HTR-8/SVneo (cell line): ENCODE results near the gene PRKD1.
"Not testable (repeated sequence)": the region's sequence is repeated elsewhere in the genome, so short reads cannot be mapped to it uniquely, and the experiment has no call there.

Experiments
- DNase-seq: peaks from one replicate; pipeline ENCODE4 v3.0.0; 2011; ENCODE audit warnings: low spot score, mixed read lengths; ENCODE audit not compliant: insufficient read length
- FAIRE-seq: peaks from 2 replicates; lab custom pipeline; 2011; peaks lifted over from hg19 to GRCh38; lab: Jason Lieb, UNC

The PRKD1 gene

GRCh38 chr14:29752221-29752923, 175.3 kb downstream of the PRKD1 start:
- FAIRE-seq = no peak

GRCh38 chr14:29749829-29750228, 177.8 kb downstream of the PRKD1 start:
- DNase-seq = no peak

More at GRCh38 chr14:29752221-29752923, 175.3 kb downstream of the PRKD1 start:
- DNase-seq = no peak

GRCh38 chr14:29749327-29749726, 178.3 kb downstream of the PRKD1 start:
- FAIRE-seq (peak; percentile 96), DNase-seq (no peak)

More at GRCh38 chr14:29749829-29750228, 177.8 kb downstream of the PRKD1 start:
- no peak for FAIRE-seq

GRCh38 chr14:29745863-29746262, 181.8 kb downstream of the PRKD1 start:
- DNase-seq (no peak), FAIRE-seq (no peak)

- no peak for DNase-seq
Observed at GRCh38 chr14:29743531-29743930, 184.1 kb downstream of the PRKD1 start.

GRCh38 chr14:29741909-29742401, 185.7 kb downstream of the PRKD1 start:
- DNase-seq (no peak), FAIRE-seq (no peak)

More at GRCh38 chr14:29743531-29743930, 184.1 kb downstream of the PRKD1 start:
- no peak for FAIRE-seq

GRCh38 chr14:29740491-29740890, 187.2 kb downstream of the PRKD1 start:
- DNase-seq (no peak), FAIRE-seq (no peak)

GRCh38 chr14:29738950-29739349, 188.7 kb downstream of the PRKD1 start:
- no peak for FAIRE-seq
- DNase-seq = no peak

- FAIRE-seq = no peak
- no peak for DNase-seq
Observed at GRCh38 chr14:29738056-29738455, 189.6 kb downstream of the PRKD1 start.

- FAIRE-seq = no peak
Observed at GRCh38 chr14:29735459-29735858, 192.2 kb downstream of the PRKD1 start.

GRCh38 chr14:29734732-29735131, 192.9 kb downstream of the PRKD1 start:
- FAIRE-seq (peak; percentile 38), DNase-seq (no peak)

More at GRCh38 chr14:29735459-29735858, 192.2 kb downstream of the PRKD1 start:
- DNase-seq = no peak

GRCh38 chr14:29726560-29727331, 200.9 kb downstream of the PRKD1 start:
- DNase-seq, FAIRE-seq: not testable (repeated sequence)

GRCh38 chr14:29724991-29725390, 202.7 kb downstream of the PRKD1 start:
- no peak for DNase-seq
- FAIRE-seq = peak; percentile 67

- FAIRE-seq = no peak
- DNase-seq = no peak
Observed at GRCh38 chr14:29722831-29723230, 204.8 kb downstream of the PRKD1 start.

- FAIRE-seq (no peak), DNase-seq (no peak)
Observed at GRCh38 chr14:29721586-29721985, 206.1 kb downstream of the PRKD1 start.

GRCh38 chr14:29717901-29718300, 209.7 kb downstream of the PRKD1 start:
- no peak for DNase-seq
- peak; percentile 69 for FAIRE-seq

- DNase-seq (no peak), FAIRE-seq (peak; percentile 42)
Observed at GRCh38 chr14:29716150-29716549, 211.5 kb downstream of the PRKD1 start.

- DNase-seq = no peak
- FAIRE-seq = no peak
Observed at GRCh38 chr14:29712601-29713000, 215.0 kb downstream of the PRKD1 start.

GRCh38 chr14:29710015-29710414, 217.6 kb downstream of the PRKD1 start:
- peak; percentile 23 for FAIRE-seq
- DNase-seq = no peak

GRCh38 chr14:29709490-29709889, 218.2 kb downstream of the PRKD1 start:
- no peak for FAIRE-seq
- DNase-seq = no peak

- FAIRE-seq (no peak), DNase-seq (no peak)
Observed at GRCh38 chr14:29706700-29707099, 220.9 kb downstream of the PRKD1 start.
